Kidney (tissue), 14 donors: ENCODE data around the gene CEP112. TPM values are rescaled to one million over a fixed set of nuclear protein-coding genes. Genes with fewer than 3 reads are reported as not detected.

ENCODE experiments used
- DNase-seq, 5 donors: peaks; one replicate each; pipeline ENCODE4 v3.0.0-alpha.2; 2013 to 2020
- FAIRE-seq: peaks from 2 replicates; lab custom pipeline; 2012; peaks lifted over from hg19 to GRCh38; lab: Jason Lieb, UNC
- H3K27ac ChIP-seq, 2 donors: one replicate each; pipeline ENCODE4 v1.7.0; 2013; ENCODE audit warnings: low read depth in 2 of 2, low read length in 2 of 2, inconsistent platforms in 1 of 2
- H3K27me3 ChIP-seq: one replicate; pipeline ENCODE4 v1.7.1; 2013; ENCODE audit warnings: low read length, inconsistent platforms; ENCODE audit not compliant: control insufficient read depth, insufficient read depth
- H3K36me3 ChIP-seq, 3 donors: one replicate each; pipeline versions ENCODE4 v1.7.0 to v1.7.1; 2013; ENCODE audit warnings: low read length in 3 of 3, control low read depth in 1 of 3, inconsistent platforms in 1 of 3; ENCODE audit not compliant: insufficient read depth in 3 of 3, control insufficient read depth in 2 of 3
- H3K4me1 ChIP-seq, 3 donors: one replicate each; pipeline versions ENCODE4 v1.7.0 to v1.7.1; 2013; ENCODE audit warnings: low read length in 3 of 3, inconsistent platforms in 1 of 3, low read depth in 1 of 3; ENCODE audit not compliant: control insufficient read depth in 2 of 3, insufficient read depth in 2 of 3
- H3K4me3 ChIP-seq, 3 donors: one replicate each; pipeline versions ENCODE4 v1.7.0 to v1.8.1; 2013; ENCODE audit warnings: low read length in 3 of 3, control low read depth in 1 of 3, inconsistent platforms in 1 of 3
- H3K9ac ChIP-seq, 3 donors: one replicate each; pipeline versions ENCODE4 v1.7.0 to v1.7.1; 2013; ENCODE audit warnings: low read length in 3 of 3, control low read depth in 1 of 3, inconsistent platforms in 1 of 3
- H3K9me3 ChIP-seq, 3 donors: one replicate each; pipeline versions ENCODE4 v1.7.0 to v1.7.1; 2013; ENCODE audit warnings: low read length in 3 of 3, control low read depth in 1 of 3, inconsistent platforms in 1 of 3; ENCODE audit not compliant: control insufficient read depth in 2 of 3, insufficient read depth in 1 of 3
- CTCF ChIP-seq: IDR thresholded peaks from 3 replicates; pipeline ENCODE4 v1.5.1; 2012; ENCODE audit warnings: mild to moderate bottlenecking, moderate library complexity, borderline replicate concordance; ENCODE audit not compliant: insufficient read depth; ENCODE audit errors: extremely low read depth
- intact Hi-C: fragments of 100-400 bp; cut with DNase I; formaldehyde crosslinking; loops from one replicate; pipeline ENCODE4 v1.11.1; 2022
- polyA plus RNA-seq: library from polyadenylated mRNA; stranded (reverse); fragments of 350-450 nt; fragmentation: Illumina TruSeq; extraction: RNeasy Lipid Tissue Mini Kit (QIAGEN cat#74804); gene quantifications from one replicate; pipeline ENCODE4 v1.2.3, GENCODE V29; 2014; ENCODE audit warnings: low read depth, low replicate concordance; ENCODE audit not compliant: insufficient read depth
- total RNA-seq: library from RNA; stranded (reverse); fragmentation: NEBNext Ultra II Directional; extraction: Animal tissue kit (Norgen Biotek cat#: 25700); gene quantifications from one replicate; pipeline ENCODE4 v1.2.1, GENCODE V29; 2021
- donor health status: control.
- donor health status: control.
- donor health status: control.
- donor health status: control.
- donor health status: control.
- donor health status: DM: yes; HTN: yes; CAD: no.
- donor health status: Normal renal cell carcinoma (clear cell type).

CEP112 gene
- total and polyA plus RNA-seq, 2 donors from 2014 or later, result 17.0 to 27.4 TPM

DNA sequence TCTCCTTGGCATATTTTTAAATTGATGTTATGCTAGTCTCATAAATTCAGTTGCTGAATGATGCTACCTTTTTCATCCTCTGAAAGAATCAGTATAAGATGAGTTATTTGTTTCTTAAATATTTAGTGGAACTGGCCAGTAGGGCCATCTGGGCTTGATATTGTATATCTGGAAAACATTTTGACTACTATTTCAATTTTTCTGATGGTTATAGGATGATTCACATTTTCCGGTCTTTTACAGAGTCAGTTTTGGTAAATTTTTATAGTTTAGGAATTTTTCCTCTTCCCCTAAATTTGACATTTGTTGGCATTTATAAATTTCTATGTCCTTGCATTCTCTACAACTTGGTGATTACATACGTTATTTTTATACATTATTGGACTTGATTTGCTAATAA lies 334.2 kb downstream of the CEP112 start:
- no peak for TF ChIP-seq CTCF
- Histone ChIP-seq H3K9me3 (no peaks in the 10 kb centered on the region), H3K27me3 (no peaks in the 10 kb centered on the region), H3K4me1 (no peaks in the 10 kb centered on the region), H3K4me3 (no peak overlapping the region), H3K36me3 (no peaks in the 10 kb centered on the region), H3K27ac (no peak overlapping the region), H3K9ac (no peak overlapping the region)
- intact Hi-C loops, result no loop called here
- FAIRE-seq (no peak), DNase-seq (no peak)

- intact Hi-C loops, result no loop called here
Measured at GRCh38 chr17:65856865-65857264, 335.1 kb downstream of the CEP112 start.

GRCh38 chr17:65855675-65856074 lies 336.3 kb downstream of the CEP112 start:
- H3K27ac ChIP-seq, result no peak overlapping the region
- no peaks in the 10 kb centered on the region for H3K9me3 ChIP-seq
- DNase-seq, result no peak
- no peak for FAIRE-seq
- H3K9ac ChIP-seq, result no peak overlapping the region
- H3K4me1 ChIP-seq, result no peaks in the 10 kb centered on the region
- no peak overlapping the region for H3K4me3 ChIP-seq
- H3K36me3 ChIP-seq, result no peaks in the 10 kb centered on the region
- intact Hi-C loops, result no loop called here
- H3K27me3 ChIP-seq, result no peaks in the 10 kb centered on the region
- no peak for TF ChIP-seq CTCF

More at GRCh38 chr17:65856865-65857264, 335.1 kb downstream of the CEP112 start:
- DNase-seq (no peak), FAIRE-seq (no peak)
- Histone ChIP-seq H3K27ac (no peak overlapping the region), H3K9me3 (no peaks in the 10 kb centered on the region), H3K27me3 (no peaks in the 10 kb centered on the region), H3K4me3 (no peak overlapping the region), H3K9ac (no peak overlapping the region), H3K36me3 (no peaks in the 10 kb centered on the region), H3K4me1 (no peaks in the 10 kb centered on the region)
- TF ChIP-seq CTCF, result no peak

DNA sequence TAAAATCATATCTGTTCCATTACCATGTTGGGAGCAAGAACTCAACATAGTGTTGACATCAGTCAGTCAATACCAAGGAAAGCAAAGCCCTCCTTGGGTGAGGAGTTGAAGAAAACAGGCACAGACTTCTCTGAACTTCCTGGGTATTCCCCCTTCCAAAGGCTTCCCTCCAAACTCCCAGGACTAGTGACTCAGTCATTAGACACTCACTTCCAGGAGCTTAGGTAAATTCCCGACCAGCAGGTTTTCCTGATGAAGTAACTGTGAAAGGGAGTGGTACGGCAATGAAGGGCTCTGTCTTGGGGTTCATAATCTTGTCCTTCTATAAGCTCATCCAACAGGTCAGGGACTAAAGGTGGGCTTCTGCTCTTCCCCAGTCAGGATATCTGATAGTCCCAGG lies 336.7 kb downstream of the CEP112 start:
- H3K9ac ChIP-seq, result no peak overlapping the region
- TF ChIP-seq CTCF, result no peak
- intact Hi-C loops, result no loop called here

More for the DNA sequence above, 336.7 kb downstream of the CEP112 start:
- FAIRE-seq, result no peak
- Histone ChIP-seq H3K4me3 (no peak overlapping the region), H3K9me3 (no peaks in the 10 kb centered on the region), H3K27me3 (no peaks in the 10 kb centered on the region), H3K27ac (no peak overlapping the region), H3K36me3 (no peaks in the 10 kb centered on the region), H3K4me1 (no peaks in the 10 kb centered on the region)
- no peak for DNase-seq
